ENCODE measurements around the gene SPATS2L.

The SPATS2L gene

DNA sequence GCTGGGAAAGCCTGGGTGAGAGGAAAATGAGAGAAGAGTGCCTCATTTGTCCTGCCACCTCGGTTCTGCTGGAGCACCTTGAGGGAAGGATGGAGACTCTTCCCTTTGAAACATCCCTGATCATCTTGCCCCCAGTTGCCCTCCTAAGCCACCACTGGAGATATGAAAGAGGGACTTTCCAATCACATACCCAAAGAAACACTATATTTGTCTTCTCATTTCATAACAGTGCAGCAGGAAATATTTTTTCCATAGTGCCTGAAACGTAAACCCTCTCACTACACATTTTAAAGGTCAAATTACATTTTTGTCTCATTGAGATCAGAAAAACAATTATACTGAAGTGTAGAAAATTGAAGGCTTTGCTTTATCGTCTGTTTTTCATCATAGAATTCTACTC lies 140.1 kb downstream of the SPATS2L start:
- no peak for DNase-seq (ENCODE audit: low read depth)

DNA sequence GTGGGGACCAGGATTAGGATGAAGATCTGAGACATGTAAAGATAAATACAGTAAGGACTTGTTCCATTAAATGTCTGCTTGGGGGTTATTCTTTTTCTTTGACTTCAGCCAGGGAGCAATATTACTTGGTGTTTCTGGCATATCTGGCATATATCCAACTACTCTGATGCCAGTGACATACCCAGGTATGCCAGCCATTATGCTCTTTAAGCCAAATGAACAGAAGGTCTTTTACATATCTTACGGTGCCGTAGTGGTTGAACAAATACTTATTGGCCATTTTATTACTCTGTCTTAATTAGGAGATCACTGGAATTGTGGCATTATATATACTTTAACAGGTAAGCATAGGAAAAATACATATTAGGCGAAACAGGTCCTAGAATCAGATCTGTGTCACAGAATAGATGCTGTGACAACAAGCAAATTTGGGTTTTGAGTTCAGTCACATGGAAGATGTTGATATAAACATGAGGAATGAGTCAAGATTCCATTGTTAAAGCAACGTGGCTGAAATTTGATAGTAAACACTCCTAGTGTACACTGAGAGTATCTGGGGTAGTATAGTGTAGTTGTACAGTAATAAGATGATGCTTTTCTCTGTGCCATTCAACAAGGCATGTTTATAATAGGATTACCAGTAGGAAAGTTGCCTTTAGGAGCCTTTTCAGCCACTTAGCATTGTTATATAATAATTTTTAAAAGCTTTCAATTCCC lies 140.8 kb downstream of the SPATS2L start:
- DNase-seq (ENCODE audit: low read depth), result no peak

DNA sequence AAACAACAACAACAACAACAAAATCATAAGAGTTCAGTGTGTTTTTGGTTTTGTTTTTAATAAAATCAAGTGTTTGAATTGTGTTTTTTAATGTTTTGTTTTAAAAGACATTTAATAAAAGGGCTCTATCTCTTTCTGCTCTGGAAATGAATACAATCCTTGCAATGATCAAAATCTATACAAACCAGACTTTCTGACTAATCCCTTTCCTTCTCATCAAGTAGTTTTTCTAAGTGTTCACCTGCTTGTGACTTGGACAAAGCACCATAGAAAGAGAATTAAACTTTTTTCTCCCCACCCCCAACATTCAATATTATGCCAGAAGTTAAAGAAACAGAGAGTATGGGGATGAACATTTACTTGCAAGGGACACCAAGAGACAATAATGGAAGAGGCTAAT lies 142.0 kb downstream of the SPATS2L start:
- no peak for DNase-seq (ENCODE audit: low read depth)

GRCh38 chr2:200449149-200449548 lies 142.7 kb downstream of the SPATS2L start:
- DNase-seq (ENCODE audit: low read depth), result no peak

DNA sequence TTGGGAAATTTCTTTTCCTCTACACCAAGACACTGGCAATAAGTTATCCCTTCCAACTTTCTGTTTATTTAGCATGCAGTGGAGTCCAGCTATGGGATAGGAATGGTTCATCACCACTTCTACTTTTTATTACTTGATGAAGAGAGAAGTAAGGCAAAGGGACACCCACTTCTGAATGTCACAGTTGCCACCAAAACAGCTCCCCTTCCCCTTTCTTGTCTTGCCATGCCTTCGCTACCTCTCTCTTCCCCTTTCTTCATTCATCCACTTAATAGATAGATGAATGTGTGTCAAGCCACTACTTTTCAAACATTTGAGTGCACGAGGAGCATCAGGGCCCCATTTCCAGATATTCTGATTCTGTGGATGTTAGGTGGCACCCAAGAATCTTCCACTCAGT lies 143.8 kb downstream of the SPATS2L start:
- DNase-seq (ENCODE audit: low read depth), result no peak

DNA sequence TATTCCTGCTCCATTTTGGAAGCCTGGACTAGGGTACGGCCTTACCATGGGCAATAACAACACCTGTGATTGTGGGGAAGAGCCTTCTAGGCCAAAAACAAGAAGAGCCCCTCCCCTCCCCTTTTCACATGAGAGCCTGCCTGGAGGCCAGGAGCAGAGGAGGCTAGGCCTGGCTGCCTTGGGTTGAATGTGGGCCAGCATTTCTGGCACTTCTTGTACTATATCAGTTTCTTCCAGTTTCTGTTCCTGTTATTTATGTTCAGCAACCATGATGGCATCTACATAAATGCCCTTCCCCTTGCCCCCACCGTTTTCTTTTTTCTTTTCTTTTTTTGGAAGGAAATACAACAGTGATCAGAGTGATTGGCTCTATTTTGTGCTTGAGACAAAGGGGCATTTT lies 145.0 kb downstream of the SPATS2L start:
- no peak for DNase-seq (ENCODE audit: low read depth)

- no peak for DNase-seq (ENCODE audit: low read depth)
Measured at GRCh38 chr2:200452377-200452776, 145.9 kb downstream of the SPATS2L start.

DNA sequence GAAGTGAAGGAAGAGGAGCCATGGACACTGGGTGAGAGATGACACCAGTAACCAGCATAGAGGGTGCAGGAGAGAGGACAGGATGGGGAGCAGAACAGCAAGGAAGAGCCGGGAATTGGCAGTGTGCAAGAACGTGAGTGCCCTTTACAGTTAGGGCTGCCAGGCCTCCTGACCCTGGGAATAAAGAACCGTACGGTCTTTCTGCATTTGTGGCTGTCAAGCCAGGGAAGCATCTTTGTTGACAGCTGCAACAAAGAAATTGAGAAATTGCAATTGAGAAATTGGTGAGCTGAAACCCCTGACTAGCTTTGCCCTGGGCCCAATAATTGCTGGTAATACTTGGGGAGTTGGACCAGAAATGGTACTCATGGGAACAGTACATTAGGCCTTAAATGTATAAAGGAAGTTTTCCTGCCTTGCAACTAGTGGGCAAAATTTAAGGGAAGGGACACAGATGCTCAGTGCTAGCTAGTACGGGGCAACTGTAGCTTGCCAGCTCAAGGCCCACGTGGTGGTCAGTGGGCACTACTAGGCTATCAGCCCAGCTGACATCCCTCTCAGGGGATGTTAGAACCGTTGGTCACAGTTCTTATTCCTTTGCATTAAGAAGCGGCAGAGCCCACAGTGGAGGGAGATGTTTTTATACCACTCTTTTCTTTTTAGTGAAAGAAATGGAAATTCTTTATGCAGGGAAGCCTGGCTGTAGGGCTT lies 146.8 kb downstream of the SPATS2L start:
- DNase-seq (ENCODE audit: low read depth), result no peak

DNA sequence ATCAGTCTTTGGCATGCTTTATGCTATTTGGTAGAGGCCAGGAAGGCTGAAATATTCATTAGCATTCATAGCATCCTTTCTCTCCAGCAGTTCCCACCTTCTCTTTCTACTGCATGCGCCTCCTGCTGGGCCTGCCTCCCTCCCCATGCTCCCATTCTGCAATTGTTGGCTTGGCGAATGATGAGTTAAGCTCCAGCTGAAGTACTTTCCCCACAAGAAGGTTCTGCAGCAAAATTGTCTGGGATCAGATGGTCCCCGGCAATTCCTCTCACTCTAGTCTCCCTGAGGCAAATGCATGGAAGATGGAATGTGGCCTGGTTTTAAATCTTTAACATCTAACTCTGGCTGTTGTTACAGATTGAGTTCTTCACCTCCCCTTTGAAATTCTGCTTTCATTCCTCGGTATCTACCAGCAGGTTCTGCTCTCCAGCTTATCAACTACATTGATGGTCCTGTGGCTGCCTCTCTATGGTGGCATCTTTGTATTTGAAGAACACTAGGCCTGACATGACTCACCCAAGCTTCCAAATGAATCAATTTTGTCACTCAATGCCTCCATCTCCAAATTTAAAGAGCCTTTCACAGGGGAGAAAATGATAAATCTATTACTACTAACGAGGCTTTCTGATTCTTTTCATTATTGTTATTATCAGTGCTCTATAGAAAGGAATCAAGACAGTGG lies 147.5 kb downstream of the SPATS2L start:
- no peak for DNase-seq (ENCODE audit: low read depth)

GRCh38 chr2:200454927-200455801 lies 148.7 kb downstream of the SPATS2L start:
- DNase-seq (ENCODE audit: low read depth), result no peak

DNA sequence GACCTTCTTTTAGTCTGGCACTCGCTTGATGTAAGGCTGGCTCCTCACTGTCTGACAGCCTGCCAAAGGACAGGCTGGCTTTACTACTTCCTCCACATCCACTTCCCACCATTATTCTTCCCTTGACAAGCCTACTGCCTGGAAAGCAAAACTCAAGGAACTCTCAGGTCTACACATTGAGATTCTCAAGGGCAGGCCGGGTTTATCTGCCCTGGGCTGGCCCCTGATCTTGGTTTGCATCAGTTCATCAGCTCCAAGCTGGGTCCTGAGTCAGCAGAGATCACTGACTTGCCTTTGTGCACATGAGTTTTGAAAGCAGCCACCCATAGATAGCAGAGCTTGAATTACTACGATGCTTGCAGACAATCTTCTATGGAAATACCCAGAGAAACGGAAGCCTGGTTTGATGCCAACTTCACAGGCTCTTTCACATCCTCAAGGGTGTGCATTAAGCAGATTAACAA lies 149.5 kb downstream of the SPATS2L start:
- no peak for DNase-seq (ENCODE audit: low read depth)

GRCh38 chr2:200456567-200456966 lies 150.1 kb downstream of the SPATS2L start:
- no peak for DNase-seq (ENCODE audit: low read depth)

DNA sequence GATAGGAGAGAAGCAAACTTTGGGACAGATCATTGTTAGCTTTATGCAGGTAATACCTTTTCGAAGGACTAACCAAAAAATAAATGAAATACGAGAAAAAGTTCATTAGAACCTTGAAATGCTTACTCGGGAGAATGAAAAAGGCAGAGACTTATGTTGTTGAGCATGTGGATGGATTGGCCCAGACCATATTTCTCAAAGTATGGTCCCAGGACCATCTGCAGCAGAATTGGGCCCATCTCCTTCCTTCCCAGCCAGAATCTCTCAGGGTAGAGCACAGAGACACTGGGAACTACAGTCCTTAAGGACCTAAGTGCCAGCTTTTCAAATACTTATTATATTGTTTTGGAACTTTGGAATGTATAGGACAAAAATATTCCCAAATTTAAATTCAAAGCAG lies 152.6 kb downstream of the SPATS2L start:
- DNase-seq (ENCODE audit: low read depth), result no peak

GRCh38 chr2:200461846-200462710 lies 155.6 kb downstream of the SPATS2L start:
- no peak for DNase-seq (ENCODE audit: low read depth)

GRCh38 chr2:200463452-200463851 lies 157.0 kb downstream of the SPATS2L start:
- DNase-seq (ENCODE audit: low read depth), result no peak

GRCh38 chr2:200466425-200467418 lies 160.2 kb downstream of the SPATS2L start:
- DNase-seq (ENCODE audit: low read depth), result no peak

DNA sequence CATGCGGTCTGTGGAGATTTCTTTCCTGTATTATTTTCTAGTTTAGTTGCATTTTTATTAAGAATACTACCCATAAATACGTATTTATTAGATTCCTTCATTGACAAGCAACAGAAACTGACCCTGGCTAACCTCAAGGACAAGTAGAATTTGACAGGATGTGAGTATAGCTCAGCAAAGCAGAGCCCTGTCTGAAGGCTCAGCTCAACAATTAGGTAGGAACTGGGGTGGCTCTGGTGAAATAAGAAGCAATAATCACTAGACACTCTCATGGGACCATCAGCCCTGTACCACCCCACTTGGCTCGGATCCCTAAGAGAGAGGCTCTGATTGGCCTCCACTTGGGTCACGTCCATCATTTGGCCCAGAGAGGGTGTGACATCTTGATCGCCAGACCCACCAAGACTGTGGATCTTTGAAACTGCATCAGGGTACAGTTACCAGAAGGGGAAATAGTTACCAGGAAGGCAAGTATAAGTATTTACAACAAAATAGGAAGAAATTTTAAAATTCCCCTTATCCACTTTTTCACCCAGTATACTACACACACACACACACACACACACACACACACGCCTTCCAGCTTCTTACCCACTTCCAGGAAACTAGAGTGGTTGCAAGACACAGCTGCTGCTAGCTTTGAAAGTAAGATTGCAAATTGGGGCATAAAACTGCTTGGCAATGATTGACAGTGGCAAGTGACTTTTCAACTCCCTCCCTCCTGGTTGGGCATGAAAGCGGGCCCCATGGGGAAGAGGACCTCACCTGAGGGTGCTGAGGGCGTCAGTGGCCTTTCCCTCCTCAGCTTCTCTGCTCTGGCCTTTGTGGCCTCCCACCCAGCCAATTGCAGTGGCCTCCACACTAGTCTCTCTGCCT lies 161.6 kb downstream of the SPATS2L start:
- DNase-seq (ENCODE audit: low read depth), result no peak

- no peak for DNase-seq (ENCODE audit: low read depth)
Measured at GRCh38 chr2:200469708-200470211, 163.3 kb downstream of the SPATS2L start.

GRCh38 chr2:200470230-200470629 lies 163.7 kb downstream of the SPATS2L start:
- DNase-seq (ENCODE audit: low read depth), result no peak
